ENCODE measurements around the gene NBDY.
"Not testable (repeated sequence)": the region's sequence is repeated elsewhere in the genome, so short reads cannot be mapped to it uniquely, and the experiment has no call there.

NBDY gene

DNA sequence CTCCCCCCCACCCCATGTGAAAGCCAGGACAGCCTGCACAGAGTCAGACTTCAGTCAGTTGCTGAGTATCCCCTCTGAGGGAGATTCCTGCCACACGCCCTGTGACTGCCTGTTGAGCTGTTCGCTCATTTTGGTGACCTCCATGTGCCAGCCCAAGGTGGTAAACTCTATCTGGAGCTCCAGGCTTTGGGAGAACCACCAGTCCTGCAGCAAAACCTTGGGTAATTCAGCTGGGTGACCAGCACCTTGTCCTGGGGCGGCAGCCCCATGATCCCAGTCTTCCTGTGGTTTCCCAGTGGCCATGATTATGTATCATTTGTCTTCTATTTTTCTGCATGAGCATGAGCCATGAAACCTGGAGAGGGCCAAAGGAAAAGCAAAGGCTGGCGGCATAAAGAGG is 73.4 kb downstream of the NBDY start:
- no peak for DNase-seq (ENCODE audit: low read depth)
- TF ChIP-seq, protein P1, sequence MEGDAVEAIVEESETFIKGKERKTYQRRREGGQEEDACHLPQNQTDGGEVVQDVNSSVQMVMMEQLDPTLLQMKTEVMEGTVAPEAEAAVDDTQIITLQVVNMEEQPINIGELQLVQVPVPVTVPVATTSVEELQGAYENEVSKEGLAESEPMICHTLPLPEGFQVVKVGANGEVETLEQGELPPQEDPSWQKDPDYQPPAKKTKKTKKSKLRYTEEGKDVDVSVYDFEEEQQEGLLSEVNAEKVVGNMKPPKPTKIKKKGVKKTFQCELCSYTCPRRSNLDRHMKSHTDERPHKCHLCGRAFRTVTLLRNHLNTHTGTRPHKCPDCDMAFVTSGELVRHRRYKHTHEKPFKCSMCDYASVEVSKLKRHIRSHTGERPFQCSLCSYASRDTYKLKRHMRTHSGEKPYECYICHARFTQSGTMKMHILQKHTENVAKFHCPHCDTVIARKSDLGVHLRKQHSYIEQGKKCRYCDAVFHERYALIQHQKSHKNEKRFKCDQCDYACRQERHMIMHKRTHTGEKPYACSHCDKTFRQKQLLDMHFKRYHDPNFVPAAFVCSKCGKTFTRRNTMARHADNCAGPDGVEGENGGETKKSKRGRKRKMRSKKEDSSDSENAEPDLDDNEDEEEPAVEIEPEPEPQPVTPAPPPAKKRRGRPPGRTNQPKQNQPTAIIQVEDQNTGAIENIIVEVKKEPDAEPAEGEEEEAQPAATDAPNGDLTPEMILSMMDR (conservative IDR thresholded peaks at IDR 0.05; ENCODE audit: low read depth, low read length) = no peak
- H3K4me3 ChIP-seq (ENCODE audit: low read depth, low read length) = no peak overlapping the region

DNA sequence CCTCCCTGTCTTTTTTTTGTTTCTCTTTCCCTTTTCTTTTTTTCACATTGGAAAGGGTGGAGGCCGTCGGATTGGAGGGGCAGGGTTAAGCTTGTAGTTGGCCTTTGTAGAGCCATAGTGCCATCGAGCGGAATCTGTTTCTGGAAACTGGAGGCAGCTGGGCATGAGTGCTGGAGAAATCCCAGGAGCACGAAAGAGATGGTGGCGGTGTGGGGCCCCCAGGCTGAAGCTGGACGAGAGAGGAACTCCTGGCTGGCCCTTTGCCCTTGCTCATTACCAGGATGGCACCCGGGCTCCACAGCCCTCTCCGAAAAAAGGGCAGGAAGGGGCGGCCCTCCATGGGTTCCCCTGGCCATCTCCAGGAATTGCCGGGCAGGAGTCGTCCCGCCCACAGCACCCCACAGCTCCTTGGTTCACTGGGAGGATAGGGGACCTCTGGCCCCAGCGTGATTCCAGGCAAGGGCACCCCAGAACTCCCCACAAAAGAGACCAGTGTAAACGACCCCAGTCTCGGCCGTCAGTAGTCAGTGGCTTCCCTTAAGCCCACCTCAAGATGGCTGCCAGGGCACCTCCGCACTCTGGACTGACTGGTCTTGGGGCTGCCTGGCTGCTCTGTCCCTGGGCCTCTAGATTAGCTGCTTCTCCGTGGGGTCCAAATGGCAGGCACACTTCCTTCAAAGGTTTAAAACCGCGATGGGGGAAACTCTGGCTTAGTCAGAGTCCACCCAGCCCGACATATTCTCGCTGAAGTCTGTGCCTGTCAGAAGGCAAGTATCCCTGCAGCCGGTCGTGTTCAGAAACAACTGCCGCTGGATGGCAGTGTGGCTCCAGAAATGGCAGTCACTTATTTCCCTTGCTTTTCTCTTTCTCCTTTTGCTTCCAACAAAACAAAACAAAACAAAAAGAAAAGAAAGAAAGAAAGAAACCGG is 74.1 kb downstream of the NBDY start:
- TF ChIP-seq, protein P1 (conservative IDR thresholded peaks at IDR 0.05; ENCODE audit: low read depth, low read length) = peak; percentile 55
- H3K4me3 ChIP-seq (ENCODE audit: low read depth, low read length) = no peak overlapping the region
- DNase-seq (ENCODE audit: low read depth) = peak; percentile 65

DNA sequence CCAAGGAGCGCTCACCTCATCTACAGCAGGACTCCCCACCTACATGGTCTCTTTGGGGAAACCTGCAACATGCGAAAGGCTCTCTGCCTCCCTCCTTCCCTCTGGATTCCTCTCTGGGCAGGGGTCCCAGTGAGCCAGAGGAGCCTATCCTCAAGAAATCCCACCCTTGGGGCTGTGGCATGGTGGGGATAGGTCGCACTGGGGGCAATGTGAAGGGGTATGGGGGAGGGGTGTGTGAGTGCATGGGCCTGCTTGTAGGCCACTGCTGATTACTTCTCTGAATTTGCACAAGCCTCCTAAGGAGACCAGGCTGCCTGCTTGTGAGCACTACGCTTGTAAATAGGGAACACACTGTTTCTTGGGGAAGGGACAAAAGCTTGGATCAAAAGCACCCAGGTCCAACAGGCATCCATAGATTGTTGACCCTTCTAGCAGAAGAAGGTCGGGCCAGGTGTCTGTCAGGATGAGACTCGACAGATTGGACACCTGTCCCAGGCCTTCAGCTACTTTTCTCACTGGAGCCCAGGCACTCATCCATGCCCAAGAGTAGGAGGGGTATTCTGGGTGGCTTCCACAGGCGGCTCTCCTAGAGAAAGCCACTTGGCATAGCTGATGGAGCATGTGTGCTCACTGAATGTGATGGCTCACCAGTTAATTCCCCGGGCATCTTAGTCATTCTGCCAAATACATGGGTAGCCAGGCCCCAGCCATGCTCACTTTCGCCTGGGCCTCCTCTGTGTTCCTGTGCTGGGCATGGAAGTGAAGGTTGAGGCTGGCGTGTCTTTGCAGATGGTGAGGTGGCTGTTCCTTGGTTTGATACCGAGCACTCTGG is 75.0 kb downstream of the NBDY start:
- no peak for DNase-seq (ENCODE audit: low read depth)
- H3K4me3 ChIP-seq (ENCODE audit: low read depth, low read length) = no peak overlapping the region
- TF ChIP-seq, protein P1 (conservative IDR thresholded peaks at IDR 0.05; ENCODE audit: low read depth, low read length) = no peak

DNA sequence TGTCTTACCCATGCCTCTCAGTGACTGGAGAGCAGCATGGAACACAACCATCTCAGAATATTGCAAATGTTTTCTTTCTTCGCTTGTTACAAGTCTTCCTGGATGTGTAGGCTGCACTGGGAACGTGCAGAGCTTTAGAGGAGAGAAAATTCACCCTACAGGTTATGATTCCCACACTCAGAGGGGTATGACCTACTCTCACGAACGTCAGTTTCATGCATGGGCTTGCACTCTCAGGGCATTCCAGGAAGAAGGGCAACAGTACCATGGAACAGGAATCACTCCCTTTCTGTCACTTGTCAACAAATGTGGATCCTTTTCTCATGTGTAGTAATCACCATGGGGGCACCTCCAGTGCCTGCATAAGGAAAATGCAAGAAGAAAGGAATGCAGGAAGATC is 75.8 kb downstream of the NBDY start:
- H3K4me3 ChIP-seq (ENCODE audit: low read depth, low read length) = no peak overlapping the region
- DNase-seq (ENCODE audit: low read depth) = no peak
- TF ChIP-seq, protein P1 (conservative IDR thresholded peaks at IDR 0.05; ENCODE audit: low read depth, low read length) = no peak

DNA sequence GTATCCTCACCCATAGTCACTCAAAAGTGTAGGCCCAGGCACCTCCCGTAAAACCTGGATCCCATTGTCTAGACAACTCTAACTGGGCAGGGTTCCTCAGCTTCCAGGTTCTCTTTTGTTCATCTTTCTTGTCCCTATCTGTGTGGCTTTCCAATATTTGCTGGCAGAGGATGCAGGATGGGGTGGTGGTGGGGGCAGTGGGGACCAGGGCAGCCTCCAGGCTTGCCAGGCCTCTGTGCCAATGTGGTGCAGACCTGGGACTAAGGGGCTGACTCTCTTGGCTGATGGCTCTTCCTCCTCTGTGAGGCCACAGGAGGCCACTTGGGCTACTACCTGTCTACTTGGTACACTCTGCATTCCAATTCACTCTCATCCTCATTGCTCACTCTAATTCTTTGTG is 76.4 kb downstream of the NBDY start:
- TF ChIP-seq, protein P1 (conservative IDR thresholded peaks at IDR 0.05; ENCODE audit: low read depth, low read length) = no peak
- H3K4me3 ChIP-seq (ENCODE audit: low read depth, low read length) = no peak overlapping the region
- no peak for DNase-seq (ENCODE audit: low read depth)

DNA sequence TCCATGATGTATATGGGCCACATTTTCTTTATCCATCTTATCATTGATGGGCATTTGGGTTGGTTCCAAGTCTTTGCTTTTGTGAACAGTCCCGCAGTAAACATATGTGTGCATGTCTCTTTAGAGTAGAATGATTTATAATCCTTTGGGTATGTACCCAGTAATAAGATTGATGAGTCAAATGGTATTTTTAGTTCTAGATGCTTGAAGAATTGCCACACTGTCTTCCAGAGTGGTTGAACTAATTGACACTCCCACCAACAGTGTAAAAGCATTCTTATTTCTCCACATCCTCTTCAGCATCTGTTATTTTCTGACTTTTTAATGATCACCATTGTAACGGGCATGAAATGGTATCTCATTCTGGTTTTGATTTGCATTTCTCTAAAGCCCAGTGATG is 77.1 kb downstream of the NBDY start:
- DNase-seq (ENCODE audit: low read depth); H3K4me3 ChIP-seq (ENCODE audit: low read depth, low read length): not testable (repeated sequence)

DNA sequence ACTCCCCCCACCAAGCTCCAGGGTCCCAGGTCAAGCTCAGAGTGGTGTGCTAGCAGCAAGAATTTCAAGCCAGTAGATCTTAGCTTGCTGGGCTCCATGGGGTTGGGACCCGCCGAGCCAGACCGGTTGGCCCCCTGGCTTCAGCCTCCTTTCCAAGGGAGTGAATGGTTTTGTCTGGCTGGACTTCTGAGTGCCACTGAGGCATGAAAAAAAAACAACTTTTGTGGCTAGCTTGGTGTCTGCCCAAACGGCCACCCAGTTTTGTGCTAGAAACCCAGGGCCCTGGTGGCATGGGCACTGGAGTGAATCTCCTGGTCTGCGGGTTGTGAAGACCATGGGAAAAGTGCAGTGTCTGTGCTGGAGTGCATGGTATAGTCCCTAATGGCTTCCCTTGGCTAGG is 82.6 kb downstream of the NBDY start:
- TF ChIP-seq, protein P1 (conservative IDR thresholded peaks at IDR 0.05; ENCODE audit: low read depth, low read length) = no peak
- DNase-seq (ENCODE audit: low read depth) = no peak
- no peak overlapping the region for H3K4me3 ChIP-seq (ENCODE audit: low read depth, low read length)

All from choroid plexus epithelial cell (primary cell).